A673 (cell line): Measurements from ENCODE around the gene PYGO1.

Source experiments
- CTCF ChIP-seq: fragments of 300-800, 200-600 bp; sonication (generic); conservative IDR thresholded peaks from 2 replicates; pipeline ENCODE4 v1.5.1; 2017; ENCODE audit warnings: low read depth, mild to moderate bottlenecking, antibody characterized with exemption, low read length, moderate library complexity, mixed read lengths
- EZH2 ChIP-seq: fragments of 200-600 bp; sonication (generic); IDR thresholded peaks from 2 replicates; pipeline ENCODE4 v1.6.1; 2017; ENCODE audit warnings: borderline replicate concordance, low read depth, mild to moderate bottlenecking, mixed read lengths, antibody characterized with exemption, low read length; ENCODE audit not compliant: poor library complexity, severe bottlenecking

- no peak for TF ChIP-seq CTCF
- TF ChIP-seq EZH2: no peak
Measured at GRCh38 chr15:55527150-55527549, 61.0 kb downstream of the PYGO1 start.
